NCI-H2029 (cell line): ENCODE measurements around the gene PADI3.
"Not testable (repeated sequence)": the region's sequence is repeated elsewhere in the genome, so short reads cannot be mapped to it uniquely, and the experiment has no call there.

Source experiments
- DNase-seq: peaks from one replicate; lab custom pipeline; 2025; lab: John Stamatoyannopoulos, UW

The PADI3 gene

DNA sequence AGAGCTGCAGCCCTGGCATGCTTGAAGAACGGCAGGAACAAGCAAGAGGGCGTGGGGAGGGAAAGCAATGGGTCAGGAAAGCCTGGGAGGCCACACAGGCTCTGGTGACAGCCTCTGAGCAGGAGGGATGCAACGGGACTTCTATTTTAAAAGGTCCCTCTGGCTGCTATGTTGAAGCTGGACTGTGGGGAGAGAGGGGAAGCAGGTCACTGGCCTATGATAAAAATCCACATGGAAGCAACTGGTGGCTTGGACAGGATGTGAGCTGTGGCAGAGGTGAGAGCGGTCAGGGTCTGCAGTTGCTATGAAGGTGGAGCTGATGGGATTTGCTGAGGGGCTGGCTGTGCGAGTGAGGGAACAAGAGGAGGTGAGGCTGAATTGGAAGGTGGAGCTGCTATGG, 32.8 kb upstream of the PADI3 start:
- DNase-seq, result no peak

- no peak for DNase-seq
These were observed 31.3 kb upstream of the PADI3 start for GRCh38 chr1:17217607-17218006.

GRCh38 chr1:17218939-17219338, 30.0 kb upstream of the PADI3 start:
- no peak for DNase-seq

GRCh38 chr1:17220287-17220686, 28.6 kb upstream of the PADI3 start:
- DNase-seq, result no peak

GRCh38 chr1:17222557-17222956, 26.3 kb upstream of the PADI3 start:
- no peak for DNase-seq

DNA sequence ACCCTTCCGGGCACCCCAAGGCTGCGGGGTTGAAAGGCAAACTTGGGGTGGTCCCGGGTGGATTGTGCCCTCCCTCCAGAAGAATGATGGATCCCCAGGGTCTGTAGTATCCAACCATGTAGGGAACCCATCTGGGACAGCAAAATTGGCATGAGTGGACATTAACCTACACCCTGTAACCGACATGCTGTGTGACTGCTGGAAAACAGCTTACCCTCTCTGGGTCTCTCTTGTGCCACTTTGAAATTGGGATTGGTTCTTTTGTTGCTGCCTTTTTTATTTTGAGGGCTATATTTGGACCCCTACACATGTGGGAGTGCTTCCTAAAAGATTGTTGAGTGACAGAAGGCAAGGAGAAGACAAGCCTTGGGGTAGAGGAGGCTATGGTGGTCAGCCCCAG, 24.5 kb upstream of the PADI3 start:
- DNase-seq, result no peak

DNA sequence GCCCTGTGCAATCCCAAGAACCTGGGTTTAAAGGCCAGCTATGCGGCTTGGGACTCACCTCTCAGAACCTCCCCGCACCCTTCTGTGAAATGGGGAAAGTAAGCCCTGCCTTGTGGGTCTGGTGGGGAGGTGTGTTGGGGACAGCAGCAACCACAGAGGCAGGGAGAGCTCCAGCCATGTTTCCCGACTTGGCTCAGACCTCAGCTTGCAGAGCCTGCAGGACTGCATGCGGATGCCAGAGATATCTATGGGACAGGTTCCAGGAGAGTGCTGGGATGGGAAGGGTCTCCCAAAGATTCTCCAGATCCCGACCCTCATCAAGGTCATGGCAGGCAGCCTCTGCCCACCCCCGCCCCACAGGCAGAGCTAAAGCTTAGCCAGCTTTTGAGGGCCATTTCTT, 23.8 kb upstream of the PADI3 start:
- no peak for DNase-seq

DNA sequence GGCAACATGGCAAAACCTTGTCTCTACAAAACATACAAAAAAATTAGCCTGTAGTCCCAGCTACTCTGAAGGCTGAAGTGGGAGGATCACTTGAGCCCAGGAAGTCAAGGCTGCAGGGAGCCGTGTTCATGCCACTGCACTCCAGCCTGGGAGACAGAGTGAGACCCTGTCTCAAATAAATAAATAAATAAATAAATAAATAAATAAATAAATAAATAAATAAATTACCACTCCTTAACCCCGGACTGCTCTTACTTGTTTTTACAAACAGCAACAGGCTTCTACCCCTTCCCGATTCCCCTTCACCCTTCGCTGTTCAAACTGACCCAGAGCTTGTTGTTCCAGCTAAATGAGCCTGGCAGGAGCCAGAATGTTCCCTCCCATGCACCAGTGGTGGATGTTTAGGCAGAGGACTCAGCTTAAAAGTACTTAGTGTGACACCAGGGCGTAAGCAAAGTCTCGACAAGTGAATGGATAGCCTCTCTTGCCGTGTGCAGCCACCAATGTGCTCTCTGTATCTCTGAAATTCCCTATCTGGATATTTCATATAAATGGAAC, 21.5 kb upstream of the PADI3 start:
- no peak for DNase-seq

GRCh38 chr1:17228619-17229018, 20.3 kb upstream of the PADI3 start:
- no peak for DNase-seq

DNA sequence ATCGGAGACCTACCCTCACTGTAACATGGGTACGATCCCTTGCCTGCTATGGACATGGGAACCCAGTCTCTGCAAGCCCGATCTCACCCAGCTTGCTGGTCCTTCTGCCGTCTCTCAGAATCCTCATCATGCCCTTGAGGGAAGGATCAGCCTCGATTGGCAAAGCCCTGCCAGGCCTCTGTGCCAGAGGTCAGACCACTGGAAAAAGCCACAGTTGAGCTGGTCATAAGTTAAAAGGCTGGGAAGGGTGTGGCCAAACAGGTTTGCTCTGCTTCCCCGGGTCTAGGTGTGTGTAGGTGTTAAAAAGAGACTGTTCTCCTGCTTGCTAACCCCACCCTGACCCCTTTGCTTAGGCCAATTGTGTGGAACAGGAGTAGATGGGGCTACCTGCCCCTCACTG, 19.5 kb upstream of the PADI3 start:
- DNase-seq, result no peak

GRCh38 chr1:17230106-17230505, 18.8 kb upstream of the PADI3 start:
- no peak for DNase-seq

DNA sequence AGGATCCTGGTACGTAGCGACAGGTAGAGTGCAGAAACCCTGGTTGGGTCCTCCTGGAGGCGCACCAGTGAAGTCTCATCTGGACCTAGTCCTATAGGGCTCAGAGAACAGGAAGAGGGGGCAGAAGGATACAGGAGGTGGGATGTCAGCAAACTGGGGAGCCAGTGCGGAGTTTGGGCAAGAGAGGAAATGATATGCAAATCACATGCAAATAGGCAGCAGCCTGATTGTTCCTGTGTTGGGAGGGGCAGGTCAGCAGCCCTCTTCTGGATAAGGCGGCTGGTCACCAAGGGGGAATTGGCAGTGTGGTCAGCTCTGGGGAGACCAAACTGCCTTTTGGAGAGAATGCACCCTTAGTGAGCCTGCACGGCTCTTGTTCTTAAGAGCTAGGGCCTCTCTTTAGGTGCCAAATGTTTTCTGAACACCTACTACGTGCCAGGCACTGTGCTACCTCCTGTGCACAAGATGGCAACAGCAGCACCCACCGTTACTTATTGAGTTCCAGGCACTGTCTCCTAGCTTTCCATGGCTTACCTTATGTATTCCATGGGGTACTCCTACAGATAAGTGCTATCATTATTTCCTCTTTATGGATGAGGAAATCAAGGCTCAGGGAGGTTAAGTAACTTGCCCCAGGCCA, 18.1 kb upstream of the PADI3 start:
- DNase-seq, result no peak

DNA sequence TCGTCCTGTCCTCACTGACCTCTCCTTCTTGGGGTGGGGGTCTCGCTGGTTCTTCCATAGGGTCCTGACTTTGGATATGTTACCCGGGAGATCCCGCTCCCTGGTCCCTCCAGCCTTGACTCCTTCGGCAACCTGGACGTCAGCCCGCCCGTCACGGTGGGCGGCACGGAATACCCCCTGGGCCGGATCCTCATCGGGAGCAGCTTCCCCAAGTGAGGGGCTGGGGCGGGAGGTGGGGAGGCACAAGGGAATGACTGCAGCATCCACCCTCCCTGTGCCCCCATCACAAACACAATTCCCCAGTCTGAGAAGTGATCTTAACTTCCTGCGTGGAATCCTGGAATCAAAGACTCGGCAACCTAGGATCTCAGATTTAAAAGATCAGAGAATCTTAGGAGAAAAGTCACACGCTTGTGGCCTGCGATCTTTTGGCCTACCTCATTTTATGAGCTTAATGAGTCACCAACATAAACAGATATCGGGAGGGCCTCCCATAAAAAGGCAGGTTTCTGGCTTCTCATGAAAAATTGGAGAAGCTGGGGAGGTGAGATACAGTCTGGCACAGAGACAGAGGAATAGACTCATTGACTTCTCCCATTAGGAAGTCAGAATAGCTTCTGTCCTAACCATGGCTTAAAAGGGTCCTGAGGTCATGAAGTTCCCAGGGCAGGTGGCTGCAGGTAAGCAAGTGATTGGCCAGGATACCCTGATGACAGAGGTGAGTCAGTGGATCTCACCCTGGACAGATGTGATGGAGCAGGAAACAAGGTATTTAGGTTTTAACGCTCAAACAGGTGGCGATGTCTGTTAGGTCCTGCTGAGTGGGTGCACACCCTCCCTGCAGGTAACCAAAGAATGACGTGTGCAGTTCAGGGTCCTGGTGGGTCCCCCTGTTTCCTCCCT, 15.9 kb upstream of the PADI3 start:
- no peak for DNase-seq

DNA sequence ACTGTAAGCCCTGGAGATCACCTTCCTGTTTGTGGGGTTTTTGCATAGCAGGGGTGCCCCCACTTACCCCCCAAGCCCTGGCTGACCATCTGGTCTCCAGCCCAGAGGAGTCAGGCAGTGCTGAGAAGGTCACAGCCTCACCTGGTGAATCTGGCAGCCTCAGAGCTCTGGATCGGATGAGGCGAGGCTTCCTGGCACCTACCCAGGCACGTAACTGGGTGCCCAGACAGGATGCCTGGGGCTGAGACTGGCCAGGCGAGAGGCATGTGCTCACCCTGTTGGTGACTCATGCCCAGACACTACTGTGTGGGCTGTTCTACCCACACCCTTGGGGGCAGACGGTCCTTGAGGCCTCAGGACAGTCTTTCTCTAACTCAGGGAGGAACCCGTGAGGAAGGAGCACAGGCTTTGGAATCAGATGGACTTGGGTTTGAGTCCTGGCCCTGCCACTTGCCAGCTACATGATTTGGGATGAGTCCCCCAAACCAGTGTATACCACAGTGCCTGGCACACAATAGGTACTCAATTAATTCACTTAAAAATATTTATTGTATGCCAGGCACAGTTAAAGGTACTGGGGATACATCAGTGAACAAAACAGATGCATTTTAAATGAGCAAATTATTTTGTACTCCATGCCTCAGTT, 15.1 kb upstream of the PADI3 start:
- DNase-seq, result peak; percentile 64

GRCh38 chr1:17234405-17234804, 14.5 kb upstream of the PADI3 start:
- no peak for DNase-seq

DNA sequence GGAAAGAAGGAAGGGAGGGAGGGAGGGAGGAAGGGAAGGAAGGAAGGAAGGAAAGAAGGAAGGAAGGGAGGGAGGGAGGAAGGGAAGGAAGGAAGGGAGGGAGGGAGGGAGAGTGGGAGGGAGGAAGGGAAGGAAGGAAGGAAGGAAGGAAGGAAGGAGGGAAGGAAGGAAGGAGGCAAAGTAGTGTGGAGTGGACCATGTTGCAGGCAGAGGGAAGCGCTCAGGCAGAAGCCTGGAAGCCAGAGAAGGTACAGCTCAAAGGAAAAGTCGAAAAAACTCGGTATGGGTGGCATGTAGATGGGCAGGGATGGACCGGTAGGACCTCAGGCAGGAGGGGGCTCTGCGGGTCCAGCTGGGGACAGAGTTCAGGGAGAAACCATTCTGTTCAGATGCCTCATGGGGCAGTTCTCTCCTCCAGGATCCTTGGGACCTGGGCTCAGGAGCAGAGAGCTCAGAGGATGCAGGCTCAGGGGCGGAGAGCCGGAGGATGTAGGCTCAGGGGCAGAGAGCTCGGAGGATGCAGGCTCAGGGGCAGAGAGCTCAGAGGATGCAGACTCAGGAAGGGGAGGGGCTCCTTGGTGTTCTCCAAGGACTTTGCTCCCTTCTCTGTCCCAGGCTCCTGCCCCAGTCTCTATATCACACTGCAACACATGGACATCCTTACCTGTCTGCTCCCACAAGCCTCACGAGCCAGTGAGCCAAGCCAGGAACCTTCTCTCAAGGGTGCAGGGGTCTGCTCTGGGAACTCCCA, 13.6 kb upstream of the PADI3 start:
- no peak for DNase-seq

DNA sequence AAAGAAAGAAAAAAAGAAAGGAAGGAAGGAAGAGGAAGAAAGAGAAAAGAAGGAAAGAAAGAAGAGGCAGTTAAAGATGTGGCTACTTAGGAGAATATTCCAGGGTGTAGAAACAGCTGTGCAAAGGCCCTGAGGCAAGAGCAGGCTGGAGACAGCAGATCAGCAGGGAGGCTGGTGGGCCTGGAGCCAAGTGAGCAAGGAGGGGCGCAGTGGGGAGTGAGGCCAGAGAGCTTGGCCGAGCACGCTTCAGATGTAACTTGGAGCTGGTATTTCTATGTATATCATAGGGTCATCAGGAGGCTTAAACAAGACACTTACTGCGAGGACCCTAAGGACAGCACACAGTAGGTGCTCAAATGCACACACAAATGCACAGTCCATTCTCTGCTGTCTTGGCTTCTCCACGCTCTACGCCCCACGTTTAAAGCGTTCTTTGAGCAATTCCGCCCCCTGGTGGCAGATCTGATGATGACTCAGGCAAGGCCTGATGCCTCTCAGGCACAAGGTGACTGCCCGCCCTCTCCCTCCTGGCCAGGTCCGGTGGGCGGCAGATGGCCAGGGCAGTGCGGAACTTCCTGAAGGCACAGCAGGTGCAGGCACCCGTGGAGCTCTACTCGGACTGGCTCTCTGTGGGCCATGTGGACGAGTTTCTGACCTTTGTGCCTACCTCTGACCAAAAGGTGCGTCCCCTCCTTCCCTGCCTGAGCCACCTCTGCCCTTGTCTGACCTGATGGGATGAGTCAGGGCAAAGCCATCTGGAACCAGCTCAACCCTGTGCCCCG, 11.9 kb upstream of the PADI3 start:
- peak; percentile 76 for DNase-seq

- DNase-seq, result no peak
These were observed 11.4 kb upstream of the PADI3 start for GRCh38 chr1:17237561-17237903.

- DNase-seq, result peak; percentile 13
These were observed 9.5 kb upstream of the PADI3 start for GRCh38 chr1:17239420-17239819.

- DNase-seq, result not testable (repeated sequence)
These were observed 7.7 kb upstream of the PADI3 start for GRCh38 chr1:17241011-17241779.

DNA sequence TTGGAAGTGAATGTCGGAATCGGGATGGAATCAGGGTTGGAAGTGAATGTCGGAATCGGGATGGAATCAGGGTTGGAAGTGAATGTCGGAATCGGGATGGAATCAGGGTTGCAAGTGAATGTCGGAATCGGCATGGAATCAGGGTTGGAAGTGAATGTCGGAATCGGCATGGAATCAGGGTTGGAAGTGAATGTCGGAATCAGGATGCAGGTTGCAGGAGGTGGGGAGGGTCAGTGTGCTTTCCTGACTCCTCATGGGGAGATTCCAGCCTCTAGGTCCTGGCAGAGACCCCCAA, 7.2 kb upstream of the PADI3 start:
- DNase-seq, result not testable (repeated sequence)
